ENCODE measurements around the gene SLC35D2.

The SLC35D2 gene

DNA sequence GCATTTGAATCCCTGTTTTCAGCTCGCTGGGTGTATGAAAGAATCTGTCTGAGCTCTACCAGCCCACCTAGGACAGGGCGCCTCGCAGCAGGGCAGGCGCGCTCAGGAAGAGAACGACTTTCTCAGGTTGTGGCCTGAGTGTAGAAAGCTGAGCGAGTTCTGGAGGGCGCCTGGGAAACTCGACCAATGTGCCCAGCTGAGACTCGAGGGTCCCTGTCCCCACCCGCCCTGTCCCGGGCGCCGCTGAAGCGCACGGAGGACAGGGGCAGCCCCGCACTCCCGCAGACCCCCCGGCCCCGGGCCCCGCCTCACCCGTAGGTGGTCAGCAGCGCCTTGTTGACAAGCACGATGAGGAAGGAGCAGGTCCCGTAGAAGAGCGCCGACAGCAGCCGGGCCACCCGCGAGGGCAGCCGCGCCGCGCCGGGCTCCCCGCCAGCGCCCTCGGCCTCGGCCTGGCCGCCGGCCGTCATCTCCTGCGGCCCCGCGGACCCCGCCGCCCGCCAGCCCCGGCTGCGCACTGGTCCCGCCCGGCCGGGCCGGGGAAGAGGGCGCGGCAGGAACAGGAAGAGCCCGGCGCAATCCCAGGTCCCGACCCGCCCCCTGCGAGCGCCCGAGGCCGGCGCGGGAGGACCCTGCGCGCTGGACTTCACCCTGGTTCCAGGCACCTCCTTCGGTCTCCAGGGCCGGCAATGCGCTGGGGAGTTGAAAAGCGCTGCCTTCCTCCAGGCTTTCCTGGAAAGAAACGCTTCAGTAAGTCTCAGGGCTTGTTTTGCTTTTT lies at the start of gene SLC35D2:
Gene SLC35D2 (minus strand): TSS at position 547 of the 778 bp plus-strand sequence. CDS start 77 bp downstream, at position 470.
- in situ Hi-C loops (cut with MboI; ENCODE audit: low sequenced_read_pairs): no loop called here

GRCh38 chr9:96430377-96430776 lies 46.9 kb upstream of the SLC35D2 start:
- in situ Hi-C loops (cut with MboI; ENCODE audit: low sequenced_read_pairs): no loop called here

DNA sequence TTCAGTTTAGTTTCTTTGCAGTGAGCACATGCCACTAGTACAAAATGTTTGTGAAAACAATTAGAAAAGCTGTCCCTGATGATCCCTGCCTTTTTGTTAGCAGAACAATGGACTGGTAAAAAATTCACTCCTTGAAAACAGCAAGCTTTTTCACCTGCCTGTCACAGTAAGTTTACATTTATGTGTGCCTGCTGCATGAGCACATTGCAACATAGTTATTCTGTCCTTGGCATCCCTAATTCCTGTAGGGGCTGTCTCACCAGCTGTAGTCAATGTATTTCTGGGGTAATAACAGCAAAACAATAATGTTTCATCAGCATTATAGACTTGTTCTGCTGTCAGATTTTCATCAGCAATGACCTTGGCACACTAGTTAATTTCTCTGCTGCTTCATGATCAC lies 46.2 kb upstream of the SLC35D2 start:
- in situ Hi-C loops (cut with MboI; ENCODE audit: low sequenced_read_pairs): no loop called here

DNA sequence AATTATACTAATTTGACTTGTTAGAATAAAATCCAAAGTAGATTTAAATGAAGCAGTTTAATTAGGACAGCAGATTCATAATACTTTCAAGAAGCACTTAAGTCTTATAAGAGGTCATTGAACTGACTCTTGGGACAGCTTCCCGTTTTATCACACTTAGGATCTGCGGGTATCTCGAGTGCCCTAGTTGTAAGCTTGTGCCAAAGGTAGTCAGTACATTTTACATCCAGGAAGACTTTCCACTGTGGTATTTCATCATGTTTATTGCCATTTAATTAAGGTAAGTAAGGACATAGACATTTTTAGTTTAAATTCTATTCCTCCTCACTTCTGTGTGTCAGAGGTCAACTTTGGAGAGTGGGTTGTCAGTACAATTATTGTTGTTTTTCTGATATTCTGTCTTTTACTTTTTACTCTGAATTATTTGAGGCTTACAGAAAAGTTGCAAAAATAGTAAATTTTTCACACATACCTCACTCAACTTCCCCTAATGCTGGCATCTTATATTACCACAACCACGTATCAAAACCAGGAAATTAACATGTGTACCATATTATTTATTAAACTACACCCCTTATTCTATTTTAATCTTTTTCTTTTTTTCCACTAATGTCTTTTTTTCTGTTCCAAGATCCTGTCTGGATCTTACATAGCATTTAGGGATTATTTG lies 42.1 kb upstream of the SLC35D2 start:
- in situ Hi-C loops (cut with MboI; ENCODE audit: low sequenced_read_pairs): no loop called here

DNA sequence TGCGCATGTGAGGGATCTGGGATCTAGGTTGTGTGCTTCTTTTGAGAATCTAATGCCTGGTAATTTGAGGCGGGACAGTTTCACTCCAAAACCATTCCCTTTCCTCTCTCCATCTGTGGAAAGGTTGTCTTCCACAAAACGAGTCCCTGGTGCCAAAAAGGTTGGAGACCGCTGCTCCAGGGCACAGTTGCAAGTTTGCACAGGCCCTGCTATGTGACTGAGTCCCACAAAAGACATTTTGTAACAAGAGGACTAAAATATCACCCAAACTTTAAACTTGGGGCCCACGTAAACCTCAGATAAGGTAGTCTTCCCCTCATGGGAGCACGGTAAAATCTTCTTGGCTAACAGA lies 40.5 kb upstream of the SLC35D2 start:
- in situ Hi-C loops (cut with MboI; ENCODE audit: low sequenced_read_pairs): no loop called here

DNA sequence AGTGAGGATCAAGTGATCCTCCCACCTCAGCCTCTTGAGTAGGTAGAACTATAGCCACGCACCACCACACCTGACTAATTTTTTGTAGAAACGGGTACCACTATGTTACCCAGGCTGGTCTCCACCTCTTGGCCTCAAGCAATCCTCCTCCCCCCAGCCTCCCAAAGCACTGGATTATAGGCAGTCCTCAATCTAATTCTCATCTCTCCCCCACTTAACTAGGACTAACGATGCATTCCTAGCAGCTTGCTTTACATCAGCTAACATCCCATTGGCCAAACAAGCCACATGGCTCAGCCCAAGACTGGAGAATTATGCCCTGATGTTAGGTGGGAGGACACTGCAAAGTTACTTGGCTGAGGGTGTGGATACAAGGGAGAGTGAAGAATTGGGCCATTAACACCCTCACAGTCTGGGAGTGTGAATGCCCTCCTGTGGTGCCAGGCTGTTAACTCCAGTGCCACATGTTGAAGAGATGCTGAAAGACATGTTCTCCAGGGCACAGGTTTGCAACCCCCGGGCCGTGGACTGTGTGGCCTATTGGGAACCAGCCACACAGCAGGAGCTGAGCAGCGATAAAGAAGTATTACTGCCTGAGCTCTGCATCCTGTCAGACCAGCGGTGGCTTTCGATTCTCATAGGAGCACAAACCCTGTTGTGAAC lies 39.9 kb upstream of the SLC35D2 start:
- in situ Hi-C loops (cut with MboI; ENCODE audit: low sequenced_read_pairs): no loop called here

DNA sequence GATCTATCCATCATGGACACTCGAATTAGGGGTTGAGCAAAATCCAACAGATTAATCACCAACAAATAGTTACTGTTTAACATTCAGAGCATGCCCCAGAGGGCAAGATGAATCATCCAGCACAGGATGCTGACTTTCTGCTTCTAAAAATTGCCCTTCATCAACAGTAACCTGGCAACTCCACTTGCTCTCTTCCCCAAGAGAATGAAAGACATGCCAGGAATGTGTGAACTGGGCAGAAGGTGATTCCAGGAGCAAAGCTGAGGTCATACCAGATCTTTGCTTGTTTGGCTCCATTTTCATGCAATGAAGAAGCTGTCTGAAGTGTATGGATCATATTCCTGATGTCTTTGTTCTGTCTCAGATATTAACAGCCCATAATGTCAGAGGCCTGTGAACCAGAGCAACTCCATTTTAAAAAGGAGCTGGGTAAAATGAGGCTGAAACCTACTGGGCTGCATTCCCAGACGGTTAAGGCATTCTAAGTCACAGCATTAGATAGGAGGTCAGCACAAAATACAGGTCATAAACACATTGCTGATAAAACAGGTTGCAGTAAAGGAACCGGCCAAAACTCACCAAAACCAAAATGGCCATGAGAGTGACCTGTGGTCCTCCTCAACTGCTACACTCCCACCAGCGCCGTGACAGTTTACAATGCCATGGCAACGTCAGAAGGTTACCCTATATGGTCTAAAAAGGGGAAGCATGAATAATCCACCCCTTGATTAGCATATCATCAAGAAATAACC lies 37.1 kb upstream of the SLC35D2 start:
- in situ Hi-C loops (cut with MboI; ENCODE audit: low sequenced_read_pairs): no loop called here

DNA sequence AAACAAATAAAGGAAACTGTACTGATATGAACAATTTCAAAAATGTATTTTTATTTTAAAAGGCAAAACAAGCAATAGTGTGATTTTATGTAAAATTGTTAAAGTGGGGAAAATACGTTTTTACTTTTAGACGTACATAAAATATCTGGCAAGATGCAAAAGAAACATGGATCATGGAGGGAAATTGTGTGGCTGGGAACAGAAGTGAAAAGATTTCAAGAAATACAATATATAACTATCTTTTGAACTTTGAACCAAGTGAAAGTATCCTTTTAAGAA lies 36.1 kb upstream of the SLC35D2 start:
- in situ Hi-C loops (cut with MboI; ENCODE audit: low sequenced_read_pairs): no loop called here

DNA sequence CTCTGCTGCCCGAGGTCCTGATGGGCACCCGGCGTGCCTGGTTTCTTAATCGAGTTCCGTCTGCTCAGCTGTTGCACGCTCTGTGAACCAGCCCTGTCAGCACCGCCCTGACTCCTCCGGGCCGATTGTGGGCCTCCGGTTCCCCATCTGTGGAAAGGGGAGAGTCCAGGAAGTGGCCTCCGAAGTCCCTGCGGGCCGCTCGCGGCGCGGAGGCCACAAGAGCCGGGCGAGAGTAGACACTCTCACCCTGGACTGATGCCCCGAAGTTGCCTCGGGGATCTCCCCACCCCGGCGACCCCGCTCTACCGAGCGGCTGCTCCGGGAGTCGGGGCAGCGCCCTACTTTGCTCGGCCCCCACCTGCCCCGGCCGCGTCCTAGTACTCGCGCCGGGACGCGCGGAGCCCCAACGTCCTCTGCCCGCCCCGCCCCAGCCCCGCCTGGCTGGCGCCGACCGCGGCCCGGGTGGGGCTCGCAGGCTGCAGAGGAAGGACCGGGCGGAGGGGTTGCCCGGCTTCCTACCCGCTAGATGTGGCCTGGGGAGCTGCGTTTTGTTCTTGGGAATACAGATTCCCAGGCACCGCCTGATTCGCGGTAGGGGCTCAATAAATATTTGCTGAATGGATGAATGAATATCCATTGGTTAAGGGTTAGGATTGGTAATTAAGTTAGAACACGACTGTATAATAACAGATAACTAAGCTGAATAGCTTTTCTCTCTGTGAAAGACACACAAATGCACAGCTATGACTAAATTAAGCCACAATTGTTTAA lies 35.6 kb upstream of the SLC35D2 start:
- in situ Hi-C loops (cut with MboI; ENCODE audit: low sequenced_read_pairs): no loop called here

- in situ Hi-C loops (cut with MboI; ENCODE audit: low sequenced_read_pairs): no loop called here
These were observed 34.8 kb upstream of the SLC35D2 start, which contains the start of gene ZNF367 for GRCh38 chr9:96418083-96418919. TSS of gene ZNF367 (minus strand) at chr9:96418370. CDS start at chr9:96418032, 338 bp downstream.

DNA sequence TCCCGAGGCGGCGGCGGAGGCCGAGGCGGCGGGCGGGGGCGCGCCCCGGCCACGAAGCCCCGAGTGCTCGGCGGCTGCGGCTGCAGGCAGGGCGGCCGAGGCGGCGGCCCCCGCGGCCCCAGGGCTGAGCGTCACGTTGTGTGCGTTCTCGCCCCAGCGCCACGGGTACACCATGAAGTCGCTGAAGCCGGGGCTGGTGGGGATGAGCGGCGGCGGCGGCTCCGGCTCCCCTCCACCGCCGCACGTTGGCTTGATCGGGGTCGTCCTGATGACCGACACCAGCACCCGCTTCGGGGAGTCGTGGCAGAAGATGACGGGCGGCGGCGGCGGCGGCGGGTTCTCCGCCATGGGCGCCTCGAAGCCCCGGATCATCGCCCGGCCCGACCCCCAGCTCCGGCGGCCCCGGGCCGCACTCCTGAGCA lies 34.2 kb upstream of the SLC35D2 start:
- in situ Hi-C loops (cut with MboI; ENCODE audit: low sequenced_read_pairs): no loop called here

DNA sequence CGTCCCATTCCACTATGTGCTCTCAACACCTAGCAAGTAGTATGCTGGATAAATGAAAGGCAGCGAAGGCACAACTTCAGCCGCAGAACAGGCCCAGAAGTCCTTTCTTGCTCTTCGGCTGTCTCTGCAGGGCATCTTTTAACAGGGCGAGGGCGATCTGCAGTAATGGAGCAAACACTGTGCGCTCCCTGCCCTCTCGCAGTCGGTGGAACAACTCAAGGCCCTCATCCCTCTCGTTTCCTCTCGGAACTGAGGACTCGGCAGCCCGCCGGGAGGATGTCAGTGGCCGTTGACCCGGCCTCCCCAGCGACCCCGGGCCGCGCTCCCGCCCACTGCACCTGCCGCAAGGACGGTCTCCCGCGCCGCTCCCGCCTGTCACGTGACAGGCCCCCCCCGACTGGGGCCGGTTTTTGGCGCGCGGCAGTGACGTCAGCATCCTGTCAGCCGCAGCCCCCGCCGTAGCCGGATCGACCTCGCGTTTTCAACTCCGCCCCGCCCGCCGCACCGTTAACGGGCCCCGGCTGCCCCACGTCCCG lies 33.6 kb upstream of the SLC35D2 start:
- in situ Hi-C loops (cut with MboI; ENCODE audit: low sequenced_read_pairs): no loop called here

- in situ Hi-C loops (cut with MboI; ENCODE audit: low sequenced_read_pairs): no loop called here
These were observed 30.1 kb upstream of the SLC35D2 start for GRCh38 chr9:96413302-96414221.

DNA sequence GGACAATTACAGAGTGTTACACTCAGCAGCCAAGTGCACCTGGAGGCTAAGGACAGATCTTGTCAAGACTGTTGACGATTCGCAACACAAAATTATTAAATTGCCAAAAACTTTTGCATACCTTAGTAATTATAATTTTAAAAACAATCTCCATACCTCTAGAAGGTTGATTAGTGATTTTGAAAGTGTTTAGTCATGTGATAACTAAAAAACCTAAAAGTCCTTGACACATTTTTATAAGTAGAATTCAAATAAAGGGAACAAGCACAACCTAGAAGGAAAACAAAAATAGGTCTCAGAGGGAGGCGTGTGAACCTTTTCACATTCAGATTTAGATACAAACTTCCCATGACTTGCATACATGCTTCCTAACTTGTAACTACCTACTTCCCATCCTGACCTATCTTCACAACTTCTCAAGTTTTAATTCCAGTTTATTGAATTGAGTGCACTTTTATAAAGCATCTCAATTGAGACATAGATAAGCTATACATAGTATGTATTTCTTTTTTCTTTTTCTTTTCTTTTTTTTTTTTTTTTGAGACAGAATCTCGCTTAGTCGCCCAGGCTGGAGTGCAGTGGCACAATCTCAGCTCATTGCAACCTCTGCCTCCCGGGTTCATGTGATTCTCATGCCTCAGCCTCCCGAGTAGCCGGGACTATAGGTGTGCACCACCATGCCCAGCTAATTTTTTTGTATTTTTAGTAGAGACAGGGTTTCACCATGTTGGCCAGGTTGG lies 28.8 kb upstream of the SLC35D2 start:
- in situ Hi-C loops (cut with MboI; ENCODE audit: low sequenced_read_pairs): no loop called here

DNA sequence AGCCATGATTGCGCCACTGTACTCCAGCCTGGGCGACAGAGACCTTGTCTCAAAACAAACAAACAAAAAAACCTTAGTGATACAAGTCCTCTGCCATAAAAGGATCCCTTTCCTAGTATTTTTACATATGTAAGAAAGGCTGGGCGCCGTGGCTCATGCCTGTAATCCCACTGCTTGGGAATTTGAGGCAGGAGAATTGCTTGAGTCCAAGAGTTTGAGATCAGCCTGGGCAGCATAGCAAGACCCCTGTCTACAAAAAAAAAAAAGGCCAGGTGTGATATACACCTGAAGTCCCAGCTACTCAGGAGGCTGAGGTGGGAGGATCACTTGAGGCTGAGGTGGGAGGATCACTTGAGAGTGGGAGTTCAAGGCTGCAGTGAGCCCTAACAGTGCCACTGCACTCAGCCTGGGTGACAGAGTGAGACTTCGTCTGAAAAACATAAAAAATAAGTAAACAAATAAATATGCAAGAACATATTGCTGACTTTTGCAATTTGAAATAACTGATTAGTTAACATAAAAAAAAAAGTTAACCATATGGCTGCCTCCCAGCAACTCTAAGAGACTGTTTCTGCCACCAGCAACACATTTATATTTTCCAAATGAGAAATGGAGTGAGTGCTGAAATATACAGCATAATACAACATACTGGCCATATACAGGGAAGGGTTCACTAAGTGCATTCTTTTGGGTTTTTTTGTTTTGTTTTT lies 27.8 kb upstream of the SLC35D2 start:
- in situ Hi-C loops (cut with MboI; ENCODE audit: low sequenced_read_pairs): no loop called here

GRCh38 chr9:96408409-96409280 lies 25.1 kb upstream of the SLC35D2 start:
- in situ Hi-C loops (cut with MboI; ENCODE audit: low sequenced_read_pairs): no loop called here

Measured in HL-60/S4 treated with retinoic acid at 250 ng/mL for 4 days and 3 days (cell line).